ENCODE data around the gene CARD9. TPM values are rescaled to one million over a fixed set of nuclear protein-coding genes. Genes with fewer than 3 reads are reported as not detected.

Gene CARD9
- total and polyA plus RNA-seq, 2 of the 8 experiments (the other 6 are each of a cell fraction or from before 2014, with no cell fraction given) = 0.15 to 1.1 TPM

GRCh38 chr9:136358888-136359287, 14.6 kb downstream of the CARD9 start:
- Histone ChIP-seq H3K36me3 (ENCODE audit: control insufficient read depth in 2 of 4, insufficient read depth in 4 of 4, low read length in 3 of 4) (no peaks in the 10 kb centered on the region; a peak in 1 of 8 replicates), H4K91ac (replicated peaks; ENCODE audit: insufficient read length, low read length) (no peak overlapping the region), H3K9me3 (ENCODE audit: insufficient read depth in 2 of 2, low read depth in 1 of 2, low read length in 1 of 2) (peaks cover 0 to under 1% of the 10 kb centered on the region in 2 experiments; a peak in 1 of 4 replicates), H3K4me2 (ENCODE audit: insufficient read depth in 1 of 2, low read depth in 2 of 2, low read length in 2 of 2) (no peak overlapping the region), H4K5ac (ENCODE audit: insufficient read length, low read depth, low read length) (no peak overlapping the region), H3K23me2 (ENCODE audit: low read depth, low read length) (no peaks in the 10 kb centered on the region; the same call in 1 of the 2 replicates), H2AFZ (ENCODE audit: low read length) (no peak overlapping the region), H3K14ac (ENCODE audit: insufficient read length) (no peak overlapping the region), H2BK15ac (ENCODE audit: low read length) (no peak overlapping the region), H2BK5ac (ENCODE audit: low read depth, low read length) (no peak overlapping the region), H3K23ac (ENCODE audit: insufficient read length) (no peak overlapping the region), H3K4me3 (ENCODE audit: extremely low read depth in 1 of 4, insufficient read depth in 2 of 4, low read depth in 3 of 4, low read length in 4 of 4) (no peak overlapping the region), H3K27me3 (replicated peaks in 1 of 4; ENCODE audit: control insufficient read depth in 3 of 4, extremely low read depth in 1 of 4, insufficient read depth in 3 of 4, low read length in 3 of 4) (no peaks in the 10 kb centered on the region; a peak in 1 of 7 replicates), H3K4me1 (replicated peaks in 1 of 4; ENCODE audit: control insufficient read depth in 3 of 4, insufficient read depth in 4 of 4, low read length in 3 of 4) (peaks cover 0 to 7% (median under 1%) of the 10 kb centered on the region in 4 experiments; a peak in 3 of 7 replicates), H2BK20ac (ENCODE audit: low read length) (no peak overlapping the region), H4K20me1 (replicated peaks in 1 of 2; ENCODE audit: control insufficient read depth in 1 of 2, insufficient read depth in 2 of 2, low read length in 2 of 2) (peaks cover 3 to 4% of the 10 kb centered on the region in 2 experiments), H3K4ac (replicated peaks; ENCODE audit: insufficient read length, low read depth, low read length) (no peak overlapping the region), H3K79me2 (ENCODE audit: control insufficient read depth in 1 of 2, insufficient read depth in 2 of 2, low read length in 2 of 2) (no peaks in the 10 kb centered on the region), H2BK12ac (ENCODE audit: low read depth, low read length) (no peak overlapping the region), H3K18ac (ENCODE audit: extremely low read depth, low read length) (no peak overlapping the region), H3K79me1 (ENCODE audit: low read depth, low read length) (peaks cover 3% of the 10 kb centered on the region), H2AK5ac (ENCODE audit: low read depth, low read length) (no peak overlapping the region), H4K8ac (ENCODE audit: extremely low read depth, insufficient read depth, low read length) (no peak overlapping the region), H3K27ac (ENCODE audit: low read depth, low read length) (no peak overlapping the region), H2BK120ac (replicated peaks; ENCODE audit: low read depth, low read length) (no peak overlapping the region), H3K56ac (replicated peaks; ENCODE audit: insufficient read length, low read depth, low read length) (no peak overlapping the region), H3K9ac (replicated peaks in 1 of 4; ENCODE audit: extremely low read depth in 1 of 4, low read depth in 3 of 4, low read length in 3 of 4) (no peak overlapping the region)
- no peak for TF ChIP-seq CTCF (IDR thresholded peaks at IDR 0.05; ENCODE audit: control extremely low read depth in 1 of 3, insufficient read depth in 1 of 3, low read depth in 1 of 3, low read length in 3 of 3)
- no peak for TF ChIP-seq RNF2 (IDR thresholded peaks at IDR 0.05; ENCODE audit: borderline replicate concordance, low read depth, low read length, missing control alignments, poor library complexity, severe bottlenecking)
- TF ChIP-seq POLR2A (IDR thresholded peaks at IDR 0.05; ENCODE audit: control extremely low read depth in 1 of 2, low read depth in 2 of 2, low read length in 2 of 2) = no peak
- no peak for TF ChIP-seq MAX (IDR thresholded peaks at IDR 0.05)
- no peak for TF ChIP-seq MAFK (IDR thresholded peaks at IDR 0.05; ENCODE audit: low read depth, low read length)
- TF ChIP-seq POU5F1 (IDR thresholded peaks at IDR 0.05; ENCODE audit: low read depth, low read length) = no peak
- TF ChIP-seq TAF7 (optimal IDR thresholded peaks at IDR 0.05; ENCODE audit: borderline replicate concordance, low read depth, low read length) = no peak
- no peak for TF ChIP-seq EP300 (IDR thresholded peaks at IDR 0.05; ENCODE audit: borderline replicate concordance in 1 of 2, low read depth in 2 of 2, low read length in 2 of 2)
- TF ChIP-seq TAF1 (IDR thresholded peaks at IDR 0.05; ENCODE audit: low read depth, low read length) = no peak
- ChIA-PET CTCF (ENCODE audit: partially characterized antibody) (interaction anchor here (1.0 kb wide), 1 partner anchor 13 kb away, joined by 3 read pairs; no protein-coding TSS in a partner anchor), POLR2A (ENCODE audit: partially characterized antibody) (interaction anchor here (0.7 to 15.8 kb wide), 3 partner anchors 14 to 21 kb away, joined by 3 to 137 read pairs (median 4); no protein-coding TSS in a partner anchor)
- no peak for DNase-seq (ENCODE audit: low read depth in 1 of 2, low spot score in 2 of 2)
- no peak for FAIRE-seq
- 88% methylated on average over 2 of the region's 2 CpGs; no CpG with 5 or more reads in 1 of the 2 experiments for WGBS, 2 experiments (ENCODE audit: extremely low coverage in 1 of 2, insufficient coverage in 1 of 2, insufficient read length in 1 of 2, insufficient replicate concordance in 2 of 2, low coverage in 1 of 2, low lambda C conversion rate in 2 of 2, missing lambda C conversion rate in 1 of 2)
